ENCODE results near the gene LCAT. TPM values are rescaled to one million over a fixed set of nuclear protein-coding genes. Genes with fewer than 3 reads are reported as not detected.

Gene LCAT
- polyA plus RNA-seq, 1 donor, result 18.5 TPM

- no peak overlapping the region for H3K4me3 ChIP-seq (ENCODE audit: low read length)
Measured at GRCh38 chr16:67930678-67931211, 13.2 kb downstream of the LCAT start.

GRCh38 chr16:67930191-67930590 lies 13.7 kb downstream of the LCAT start:
- peaks cover 71% of the 10 kb centered on the region for H3K36me3 ChIP-seq (ENCODE audit: control insufficient read depth, insufficient read depth, low read length)
- no CpG with 5 or more reads among the region's 14 CpGs for WGBS (ENCODE audit: insufficient coverage, low lambda C conversion rate)
- no peak for DNase-seq

More at GRCh38 chr16:67930678-67931211, 13.2 kb downstream of the LCAT start:
- Histone ChIP-seq H3K27ac (ENCODE audit: low read length) (no peak overlapping the region), H3K9me3 (ENCODE audit: control insufficient read depth, low read depth, low read length) (no peaks in the 10 kb centered on the region), H3K36me3 (ENCODE audit: control insufficient read depth, insufficient read depth, low read length) (peaks cover 69% of the 10 kb centered on the region), H3K4me1 (ENCODE audit: control insufficient read depth, insufficient read depth, low read length) (peaks cover 7% of the 10 kb centered on the region), H3K27me3 (ENCODE audit: control insufficient read depth, insufficient read depth, low read length) (no peaks in the 10 kb centered on the region)
- 100% methylated on average over 1 of the region's 17 CpGs for WGBS (ENCODE audit: insufficient coverage, low lambda C conversion rate)
- DNase-seq, result no peak

GRCh38 chr16:67928561-67929364 lies 15.2 kb downstream of the LCAT start:
- no peaks in the 10 kb centered on the region for H3K9me3 ChIP-seq (ENCODE audit: control insufficient read depth, low read depth, low read length)
- H3K27ac ChIP-seq (ENCODE audit: low read length), result no peak overlapping the region
- no peaks in the 10 kb centered on the region for H3K4me1 ChIP-seq (ENCODE audit: control insufficient read depth, insufficient read depth, low read length)
- DNase-seq, result peak; percentile 44 to 58
- peaks cover 62% of the 10 kb centered on the region for H3K36me3 ChIP-seq (ENCODE audit: control insufficient read depth, insufficient read depth, low read length)
- H3K4me3 ChIP-seq (ENCODE audit: low read length), result no peak overlapping the region
- no CpG with 5 or more reads among the region's 16 CpGs for WGBS (ENCODE audit: insufficient coverage, low lambda C conversion rate)
- no peaks in the 10 kb centered on the region for H3K27me3 ChIP-seq (ENCODE audit: control insufficient read depth, insufficient read depth, low read length)

More at GRCh38 chr16:67930191-67930590, 13.7 kb downstream of the LCAT start:
- Histone ChIP-seq H3K4me1 (ENCODE audit: control insufficient read depth, insufficient read depth, low read length) (peaks cover 5% of the 10 kb centered on the region), H3K4me3 (ENCODE audit: low read length) (no peak overlapping the region), H3K27me3 (ENCODE audit: control insufficient read depth, insufficient read depth, low read length) (no peaks in the 10 kb centered on the region), H3K27ac (ENCODE audit: low read length) (no peak overlapping the region), H3K9me3 (ENCODE audit: control insufficient read depth, low read depth, low read length) (no peaks in the 10 kb centered on the region)

GRCh38 chr16:67928147-67928546 lies 15.8 kb downstream of the LCAT start:
- no peak overlapping the region for H3K27ac ChIP-seq (ENCODE audit: low read length)
- DNase-seq, result no peak
- no peaks in the 10 kb centered on the region for H3K9me3 ChIP-seq (ENCODE audit: control insufficient read depth, low read depth, low read length)
- H3K36me3 ChIP-seq (ENCODE audit: control insufficient read depth, insufficient read depth, low read length), result peaks cover 65% of the 10 kb centered on the region
- no peaks in the 10 kb centered on the region for H3K4me1 ChIP-seq (ENCODE audit: control insufficient read depth, insufficient read depth, low read length)
- no CpG with 5 or more reads among the region's 7 CpGs for WGBS (ENCODE audit: insufficient coverage, low lambda C conversion rate)
- no peaks in the 10 kb centered on the region for H3K27me3 ChIP-seq (ENCODE audit: control insufficient read depth, insufficient read depth, low read length)
- no peak overlapping the region for H3K4me3 ChIP-seq (ENCODE audit: low read length)

- H3K4me3 ChIP-seq (ENCODE audit: low read length), result no peak overlapping the region
- peaks cover 65% of the 10 kb centered on the region for H3K36me3 ChIP-seq (ENCODE audit: control insufficient read depth, insufficient read depth, low read length)
- H3K27me3 ChIP-seq (ENCODE audit: control insufficient read depth, insufficient read depth, low read length), result no peaks in the 10 kb centered on the region
- no peak for DNase-seq
- H3K4me1 ChIP-seq (ENCODE audit: control insufficient read depth, insufficient read depth, low read length), result no peaks in the 10 kb centered on the region
- no peaks in the 10 kb centered on the region for H3K9me3 ChIP-seq (ENCODE audit: control insufficient read depth, low read depth, low read length)
- no peak overlapping the region for H3K27ac ChIP-seq (ENCODE audit: low read length)
- WGBS (ENCODE audit: insufficient coverage, low lambda C conversion rate), result no CpG with 5 or more reads among the region's 22 CpGs
Measured at GRCh38 chr16:67927131-67927941, 16.6 kb downstream of the LCAT start.

- Histone ChIP-seq H3K27ac (ENCODE audit: low read length) (no peak overlapping the region), H3K4me1 (ENCODE audit: control insufficient read depth, insufficient read depth, low read length) (no peaks in the 10 kb centered on the region), H3K36me3 (ENCODE audit: control insufficient read depth, insufficient read depth, low read length) (peaks cover 67% of the 10 kb centered on the region), H3K4me3 (ENCODE audit: low read length) (no peak overlapping the region), H3K9me3 (ENCODE audit: control insufficient read depth, low read depth, low read length) (no peaks in the 10 kb centered on the region), H3K27me3 (ENCODE audit: control insufficient read depth, insufficient read depth, low read length) (no peaks in the 10 kb centered on the region)
- no CpG with 5 or more reads among the region's 13 CpGs for WGBS (ENCODE audit: insufficient coverage, low lambda C conversion rate)
- no peak for DNase-seq
Measured at GRCh38 chr16:67926181-67926750, 17.7 kb downstream of the LCAT start.

GRCh38 chr16:67924140-67924906 lies 19.6 kb downstream of the LCAT start:
- Histone ChIP-seq H3K27ac (ENCODE audit: low read length) (no peak overlapping the region), H3K9me3 (ENCODE audit: control insufficient read depth, low read depth, low read length) (no peaks in the 10 kb centered on the region), H3K4me1 (ENCODE audit: control insufficient read depth, insufficient read depth, low read length) (no peaks in the 10 kb centered on the region), H3K36me3 (ENCODE audit: control insufficient read depth, insufficient read depth, low read length) (peaks cover 60% of the 10 kb centered on the region), H3K4me3 (ENCODE audit: low read length) (no peak overlapping the region), H3K27me3 (ENCODE audit: control insufficient read depth, insufficient read depth, low read length) (no peaks in the 10 kb centered on the region)
- WGBS (ENCODE audit: insufficient coverage, low lambda C conversion rate), result no CpG with 5 or more reads among the region's 10 CpGs
- no peak for DNase-seq

GRCh38 chr16:67923414-67924116 lies 20.4 kb downstream of the LCAT start:
- Histone ChIP-seq H3K36me3 (ENCODE audit: control insufficient read depth, insufficient read depth, low read length) (peaks cover 59% of the 10 kb centered on the region), H3K4me1 (ENCODE audit: control insufficient read depth, insufficient read depth, low read length) (no peaks in the 10 kb centered on the region), H3K27ac (ENCODE audit: low read length) (no peak overlapping the region), H3K4me3 (ENCODE audit: low read length) (no peak overlapping the region), H3K9me3 (ENCODE audit: control insufficient read depth, low read depth, low read length) (no peaks in the 10 kb centered on the region), H3K27me3 (ENCODE audit: control insufficient read depth, insufficient read depth, low read length) (no peaks in the 10 kb centered on the region)
- no peak for DNase-seq
- no CpG with 5 or more reads among the region's 10 CpGs for WGBS (ENCODE audit: insufficient coverage, low lambda C conversion rate)

- Histone ChIP-seq H3K27me3 (ENCODE audit: control insufficient read depth, insufficient read depth, low read length) (no peaks in the 10 kb centered on the region), H3K27ac (ENCODE audit: low read length) (no peak overlapping the region), H3K4me1 (ENCODE audit: control insufficient read depth, insufficient read depth, low read length) (no peaks in the 10 kb centered on the region), H3K9me3 (ENCODE audit: control insufficient read depth, low read depth, low read length) (no peaks in the 10 kb centered on the region), H3K36me3 (ENCODE audit: control insufficient read depth, insufficient read depth, low read length) (peaks cover 59% of the 10 kb centered on the region), H3K4me3 (ENCODE audit: low read length) (no peak overlapping the region)
- DNase-seq, result no peak
- WGBS (ENCODE audit: insufficient coverage, low lambda C conversion rate), result no CpG with 5 or more reads among the region's 8 CpGs
Measured at GRCh38 chr16:67922740-67923139, 21.2 kb downstream of the LCAT start.
